ENCODE results near the gene KIAA1958.
"Not testable (repeated sequence)": the region's sequence is repeated elsewhere in the genome, so short reads cannot be mapped to it uniquely, and the experiment has no call there.

The KIAA1958 gene

GRCh38 chr9:112496074-112496722, 9.6 kb downstream of the KIAA1958 start:
- no peak overlapping the region for H3K4me3 Mint-ChIP-seq
- DNase-seq: no peak
- H3K4me1 Mint-ChIP-seq: no peaks in the 10 kb centered on the region
- CTCF ChIA-PET: interaction anchor here (1.1 to 1.9 kb wide), 3 partner anchors 9 to 117 kb away, joined by 3 to 5 read pairs (median 3); partner anchors contain the start of gene KIAA1958
- no peaks in the 10 kb centered on the region for H3K27me3 Mint-ChIP-seq
- H3K9me3 Mint-ChIP-seq: peaks cover 25% of the 10 kb centered on the region
- peaks cover 34% of the 10 kb centered on the region for H3K36me3 Mint-ChIP-seq
- H3K27ac Mint-ChIP-seq: no peak overlapping the region

GRCh38 chr9:112500842-112501241, 14.2 kb downstream of the KIAA1958 start:
- DNase-seq: no peak
- Mint-ChIP-seq H3K27ac (no peak overlapping the region), H3K27me3 (no peaks in the 10 kb centered on the region), H3K9me3 (peaks cover under 1% of the 10 kb centered on the region), H3K36me3 (peaks cover 5% of the 10 kb centered on the region), H3K4me3 (no peak overlapping the region), H3K4me1 (no peaks in the 10 kb centered on the region)
- CTCF ChIA-PET: no interaction called here

GRCh38 chr9:112501287-112501686, 14.7 kb downstream of the KIAA1958 start:
- Mint-ChIP-seq H3K36me3 (peaks cover 5% of the 10 kb centered on the region), H3K27ac (no peak overlapping the region), H3K27me3 (no peaks in the 10 kb centered on the region), H3K9me3 (no peaks in the 10 kb centered on the region), H3K4me1 (no peaks in the 10 kb centered on the region), H3K4me3 (no peak overlapping the region)
- CTCF ChIA-PET: interaction anchor here (0.6 kb wide), 1 partner anchor 98 kb away, joined by 3 read pairs; no protein-coding TSS in a partner anchor
- no peak for DNase-seq

- no peaks in the 10 kb centered on the region for H3K4me1 Mint-ChIP-seq
- H3K4me3 Mint-ChIP-seq: no peak overlapping the region
- H3K36me3 Mint-ChIP-seq: peaks cover 5% of the 10 kb centered on the region
- DNase-seq: no peak
- CTCF ChIA-PET: no interaction called here
- H3K27ac Mint-ChIP-seq: no peak overlapping the region
- H3K9me3 Mint-ChIP-seq: no peaks in the 10 kb centered on the region
- H3K27me3 Mint-ChIP-seq: no peaks in the 10 kb centered on the region
Observed at GRCh38 chr9:112502175-112502946, 15.7 kb downstream of the KIAA1958 start.

- H3K9me3 Mint-ChIP-seq: no peaks in the 10 kb centered on the region
- DNase-seq: no peak
- H3K4me1 Mint-ChIP-seq: no peaks in the 10 kb centered on the region
- no peaks in the 10 kb centered on the region for H3K27me3 Mint-ChIP-seq
- no peak overlapping the region for H3K27ac Mint-ChIP-seq
- H3K36me3 Mint-ChIP-seq: peaks cover 5% of the 10 kb centered on the region
- CTCF ChIA-PET: no interaction called here
- H3K4me3 Mint-ChIP-seq: no peak overlapping the region
Observed at GRCh38 chr9:112503170-112503569, 16.5 kb downstream of the KIAA1958 start.

GRCh38 chr9:112505086-112505485, 18.5 kb downstream of the KIAA1958 start:
- H3K36me3 Mint-ChIP-seq: no peaks in the 10 kb centered on the region
- no peak overlapping the region for H3K4me3 Mint-ChIP-seq
- no peaks in the 10 kb centered on the region for H3K9me3 Mint-ChIP-seq
- DNase-seq: no peak
- H3K4me1 Mint-ChIP-seq: no peaks in the 10 kb centered on the region
- no peaks in the 10 kb centered on the region for H3K27me3 Mint-ChIP-seq
- no peak overlapping the region for H3K27ac Mint-ChIP-seq
- CTCF ChIA-PET: no interaction called here

- H3K27ac Mint-ChIP-seq: no peak overlapping the region
- no peaks in the 10 kb centered on the region for H3K27me3 Mint-ChIP-seq
- DNase-seq: no peak
- H3K9me3 Mint-ChIP-seq: no peaks in the 10 kb centered on the region
- H3K4me1 Mint-ChIP-seq: no peaks in the 10 kb centered on the region
- CTCF ChIA-PET: no interaction called here
- H3K36me3 Mint-ChIP-seq: no peaks in the 10 kb centered on the region
- no peak overlapping the region for H3K4me3 Mint-ChIP-seq
Observed at GRCh38 chr9:112505607-112506006, 19.0 kb downstream of the KIAA1958 start.

- H3K36me3 Mint-ChIP-seq: no peaks in the 10 kb centered on the region
- no peak overlapping the region for H3K27ac Mint-ChIP-seq
- CTCF ChIA-PET: interaction anchor here (0.6 kb wide), 1 partner anchor 25 kb away, joined by 3 read pairs; no protein-coding TSS in a partner anchor
Observed at GRCh38 chr9:112506571-112506970, 19.9 kb downstream of the KIAA1958 start.

GRCh38 chr9:112507001-112507680, 20.5 kb downstream of the KIAA1958 start:
- DNase-seq: no peak
- Mint-ChIP-seq H3K27me3 (no peaks in the 10 kb centered on the region), H3K4me1 (no peaks in the 10 kb centered on the region), H3K36me3 (no peaks in the 10 kb centered on the region), H3K27ac (no peak overlapping the region), H3K9me3 (no peaks in the 10 kb centered on the region), H3K4me3 (no peak overlapping the region)
- CTCF ChIA-PET: interaction anchor here (0.6 kb wide), 1 partner anchor 26 kb away, joined by 3 read pairs; no protein-coding TSS in a partner anchor

More at GRCh38 chr9:112506571-112506970, 19.9 kb downstream of the KIAA1958 start:
- Mint-ChIP-seq H3K4me3 (no peak overlapping the region), H3K4me1 (no peaks in the 10 kb centered on the region), H3K27me3 (no peaks in the 10 kb centered on the region), H3K9me3 (no peaks in the 10 kb centered on the region)
- no peak for DNase-seq

GRCh38 chr9:112508377-112508776, 21.8 kb downstream of the KIAA1958 start:
- H3K4me3 Mint-ChIP-seq: no peak overlapping the region
- no peak for DNase-seq
- no peaks in the 10 kb centered on the region for H3K9me3 Mint-ChIP-seq
- H3K36me3 Mint-ChIP-seq: no peaks in the 10 kb centered on the region
- CTCF ChIA-PET: no interaction called here
- no peaks in the 10 kb centered on the region for H3K4me1 Mint-ChIP-seq
- H3K27me3 Mint-ChIP-seq: no peaks in the 10 kb centered on the region
- no peak overlapping the region for H3K27ac Mint-ChIP-seq

GRCh38 chr9:112512377-112512776, 25.8 kb downstream of the KIAA1958 start:
- H3K9me3 Mint-ChIP-seq, H3K27ac Mint-ChIP-seq, DNase-seq, H3K27me3 Mint-ChIP-seq, H3K4me3 Mint-ChIP-seq, H3K36me3 Mint-ChIP-seq, H3K4me1 Mint-ChIP-seq, CTCF ChIA-PET: not testable (repeated sequence)

- CTCF ChIA-PET: no interaction called here
- Mint-ChIP-seq H3K9me3 (no peaks in the 10 kb centered on the region), H3K36me3 (no peaks in the 10 kb centered on the region), H3K4me3 (no peak overlapping the region), H3K4me1 (no peaks in the 10 kb centered on the region), H3K27me3 (no peaks in the 10 kb centered on the region), H3K27ac (no peak overlapping the region)
- no peak for DNase-seq
Observed at GRCh38 chr9:112516769-112517168, 30.1 kb downstream of the KIAA1958 start.

GRCh38 chr9:112520069-112520468, 33.4 kb downstream of the KIAA1958 start:
- no peak overlapping the region for H3K27ac Mint-ChIP-seq

GRCh38 chr9:112520656-112521055, 34.0 kb downstream of the KIAA1958 start:
- CTCF ChIA-PET: no interaction called here
- H3K36me3 Mint-ChIP-seq: no peaks in the 10 kb centered on the region
- no peak for DNase-seq
- H3K4me1 Mint-ChIP-seq: no peaks in the 10 kb centered on the region
- H3K9me3 Mint-ChIP-seq: no peaks in the 10 kb centered on the region
- no peak overlapping the region for H3K27ac Mint-ChIP-seq
- no peak overlapping the region for H3K4me3 Mint-ChIP-seq
- H3K27me3 Mint-ChIP-seq: no peaks in the 10 kb centered on the region

More at GRCh38 chr9:112520069-112520468, 33.4 kb downstream of the KIAA1958 start:
- no peaks in the 10 kb centered on the region for H3K27me3 Mint-ChIP-seq
- no peaks in the 10 kb centered on the region for H3K4me1 Mint-ChIP-seq
- H3K4me3 Mint-ChIP-seq: no peak overlapping the region
- DNase-seq: no peak
- CTCF ChIA-PET: no interaction called here
- no peaks in the 10 kb centered on the region for H3K9me3 Mint-ChIP-seq
- no peaks in the 10 kb centered on the region for H3K36me3 Mint-ChIP-seq

Data from activated naive CD4-positive, alpha-beta T cell treated with anti-CD3 and anti-CD28 coated beads, Interleukin-2, amount 10 ng/mL, durations not matched to agents 7 days and 5 days (primary cell).